HUES6 (cell line): Measurements from ENCODE around the gene FOXN3.
"Not testable (repeated sequence)": the region's sequence is repeated elsewhere in the genome, so short reads cannot be mapped to it uniquely, and the experiment has no call there.

Experiments
- H3K27ac ChIP-seq: 2 replicates; pipeline ENCODE4 v1.7.0; 2013; ENCODE audit warnings: low read depth, mild to moderate bottlenecking, low read length, inconsistent platforms
- H3K27me3 ChIP-seq: 2 replicates; pipeline ENCODE4 v1.6.1; 2013; ENCODE audit warnings: low read length; ENCODE audit not compliant: control insufficient read depth, insufficient read depth
- H3K36me3 ChIP-seq: 2 replicates; pipeline ENCODE4 v1.6.1; 2013; ENCODE audit warnings: low read length; ENCODE audit not compliant: control insufficient read depth, insufficient read depth
- H3K4me1 ChIP-seq: 2 replicates; pipeline ENCODE4 v1.6.1; 2013; ENCODE audit warnings: low read length; ENCODE audit not compliant: control insufficient read depth, insufficient read depth
- H3K4me3 ChIP-seq: 2 replicates; pipeline ENCODE4 v1.5.1; 2013; ENCODE audit warnings: low read depth, low read length
- H3K9ac ChIP-seq: one replicate; pipeline ENCODE4 v1.6.1; 2013; ENCODE audit warnings: mild to moderate bottlenecking, low read length
- H3K9me3 ChIP-seq: 2 replicates; pipeline ENCODE4 v1.6.1; 2013; ENCODE audit warnings: low read depth, low read length; ENCODE audit not compliant: control insufficient read depth, insufficient read depth

The FOXN3 gene

DNA sequence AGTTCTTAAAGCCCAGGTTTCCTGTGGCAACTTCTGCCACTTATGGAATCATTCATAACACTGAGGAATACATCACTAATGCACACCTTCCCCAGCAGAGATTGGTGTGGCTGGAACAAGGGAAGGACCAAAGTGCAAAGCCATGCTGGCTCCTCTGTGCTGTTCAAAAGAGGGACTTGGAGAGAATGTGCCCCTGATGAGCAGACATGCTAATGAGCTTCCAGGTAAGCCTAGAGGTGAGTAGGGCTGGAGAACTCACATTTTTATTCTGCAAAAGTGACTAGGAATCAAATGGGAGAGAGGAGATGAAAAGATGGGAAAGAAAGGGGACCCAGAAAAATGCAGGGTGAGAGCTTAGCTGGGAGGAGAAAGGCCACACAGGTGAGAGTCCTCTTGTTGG lies 302.9 kb downstream of the FOXN3 start:
- Histone ChIP-seq H3K9me3 (peaks cover 6% of the 10 kb centered on the region), H3K4me3 (no peak overlapping the region)

DNA sequence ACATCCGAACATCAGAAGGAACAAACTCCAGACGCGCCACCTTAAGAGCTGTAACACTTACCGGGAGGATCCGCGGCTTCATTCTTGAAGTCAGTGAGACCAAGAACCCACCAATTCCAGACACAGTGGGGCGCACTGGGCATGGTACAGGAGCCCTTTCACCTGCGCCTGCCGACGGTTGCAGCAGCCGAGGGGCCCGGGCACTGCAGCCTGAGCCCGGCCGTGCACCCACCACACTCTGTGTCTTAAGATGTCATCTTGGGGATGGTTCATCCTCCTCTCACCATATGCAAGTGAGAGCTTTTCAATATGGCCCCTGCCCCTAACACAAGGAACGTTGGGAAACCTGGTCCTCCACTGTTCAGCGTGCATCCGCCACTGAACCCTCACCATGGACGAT lies 304.3 kb downstream of the FOXN3 start:
- Histone ChIP-seq H3K27ac (no peak overlapping the region), H3K9ac (no peak overlapping the region), H3K27me3 (no peaks in the 10 kb centered on the region; the same call in 1 of the 2 replicates), H3K4me1 (no peaks in the 10 kb centered on the region), H3K36me3 (no peaks in the 10 kb centered on the region), H3K9me3 (peaks cover 6% of the 10 kb centered on the region; the same call in 1 of the 2 replicates), H3K4me3 (no peak overlapping the region)

More for the DNA sequence above, 302.9 kb downstream of the FOXN3 start:
- no peaks in the 10 kb centered on the region for H3K4me1 ChIP-seq
- H3K27ac ChIP-seq: no peak overlapping the region
- no peaks in the 10 kb centered on the region; the same call in 1 of the 2 replicates for H3K27me3 ChIP-seq
- H3K9ac ChIP-seq: no peak overlapping the region
- no peaks in the 10 kb centered on the region for H3K36me3 ChIP-seq

DNA sequence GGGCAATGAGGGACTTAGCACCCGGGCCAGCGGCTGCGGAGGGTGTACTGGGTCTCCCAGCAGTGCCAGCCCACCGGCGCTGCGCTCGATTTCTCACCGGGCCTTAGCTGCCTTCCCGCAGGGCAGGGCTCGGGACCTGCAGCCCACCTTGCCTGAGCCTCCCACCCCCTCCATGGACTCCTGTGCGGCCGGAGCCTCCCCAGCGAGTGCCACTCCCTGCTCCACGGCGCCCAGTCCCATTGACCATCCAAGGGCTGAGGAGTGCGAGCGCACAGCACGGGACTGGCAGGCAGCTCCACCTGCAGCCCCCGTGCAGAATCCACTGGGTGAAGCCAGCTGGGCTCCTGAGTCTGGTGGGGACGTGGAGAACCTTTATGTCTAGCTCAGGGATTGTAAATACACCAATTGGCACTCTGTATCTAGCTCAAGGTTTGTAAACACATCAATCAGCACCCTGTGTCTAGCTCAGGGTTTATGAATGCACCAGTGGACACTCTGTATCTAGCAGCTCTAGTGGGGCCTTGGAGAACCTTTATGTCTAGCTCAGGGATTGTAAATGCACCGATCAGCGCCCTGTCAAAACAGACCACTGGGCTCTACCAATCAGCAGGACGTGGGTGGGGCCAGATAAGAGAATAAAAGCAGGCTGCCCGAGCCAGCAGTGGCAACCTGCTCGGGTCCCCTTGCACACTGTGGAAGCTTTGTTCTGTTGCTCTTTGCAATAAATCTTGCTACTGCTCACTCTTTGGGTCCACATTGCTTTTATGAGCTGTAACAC lies 305.1 kb downstream of the FOXN3 start:
- H3K9ac ChIP-seq, H3K27ac ChIP-seq, H3K36me3 ChIP-seq, H3K9me3 ChIP-seq, H3K27me3 ChIP-seq, H3K4me1 ChIP-seq, H3K4me3 ChIP-seq: not testable (repeated sequence)

DNA sequence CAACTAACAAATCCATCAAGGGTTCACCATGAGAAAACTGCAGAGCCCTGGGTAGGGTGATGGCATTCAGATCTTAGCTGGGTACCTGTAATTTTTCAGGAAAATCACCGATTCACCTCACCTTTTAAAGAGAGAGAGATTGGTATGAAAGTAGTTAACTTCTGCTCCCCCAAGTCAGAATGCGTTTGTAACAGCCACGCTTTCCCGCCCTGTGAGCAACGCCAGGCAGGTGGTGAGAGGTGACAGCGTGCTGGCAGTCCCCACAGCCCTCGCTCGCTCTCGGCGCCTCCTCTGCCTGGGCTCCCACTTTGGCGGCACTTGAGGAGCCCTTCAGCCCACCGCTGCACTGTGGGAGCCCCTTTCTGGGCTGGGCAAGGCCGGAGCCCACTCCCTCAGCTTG lies 305.8 kb downstream of the FOXN3 start:
- H3K27me3 ChIP-seq, H3K27ac ChIP-seq, H3K9me3 ChIP-seq, H3K4me3 ChIP-seq, H3K9ac ChIP-seq, H3K4me1 ChIP-seq, H3K36me3 ChIP-seq: not testable (repeated sequence)

DNA sequence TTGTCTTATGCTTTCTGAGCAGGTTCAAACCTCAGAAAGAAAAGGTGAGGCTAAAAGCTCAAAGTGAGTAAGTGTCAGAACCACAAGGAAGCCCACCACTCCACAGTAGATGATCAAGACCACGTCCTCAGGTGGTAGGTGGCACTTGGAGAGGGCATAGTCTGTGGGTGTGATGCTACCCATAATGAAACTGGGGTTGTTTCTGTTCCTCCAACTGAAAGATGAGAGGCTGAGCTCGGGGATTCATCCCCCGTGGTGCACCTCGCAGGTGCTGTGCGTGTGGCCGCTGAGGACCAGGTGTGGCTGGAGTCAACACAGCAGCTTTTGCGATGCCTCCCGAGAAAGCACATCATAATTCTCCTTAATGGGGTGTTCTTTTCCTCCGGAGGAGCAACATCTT lies 306.9 kb downstream of the FOXN3 start:
- Histone ChIP-seq H3K4me3 (no peak overlapping the region), H3K27me3 (no peaks in the 10 kb centered on the region; the same call in 1 of the 2 replicates), H3K9ac (no peak overlapping the region), H3K9me3 (peaks cover 8% of the 10 kb centered on the region; the same call in 1 of the 2 replicates), H3K4me1 (no peaks in the 10 kb centered on the region), H3K27ac (no peak overlapping the region), H3K36me3 (no peaks in the 10 kb centered on the region)

DNA sequence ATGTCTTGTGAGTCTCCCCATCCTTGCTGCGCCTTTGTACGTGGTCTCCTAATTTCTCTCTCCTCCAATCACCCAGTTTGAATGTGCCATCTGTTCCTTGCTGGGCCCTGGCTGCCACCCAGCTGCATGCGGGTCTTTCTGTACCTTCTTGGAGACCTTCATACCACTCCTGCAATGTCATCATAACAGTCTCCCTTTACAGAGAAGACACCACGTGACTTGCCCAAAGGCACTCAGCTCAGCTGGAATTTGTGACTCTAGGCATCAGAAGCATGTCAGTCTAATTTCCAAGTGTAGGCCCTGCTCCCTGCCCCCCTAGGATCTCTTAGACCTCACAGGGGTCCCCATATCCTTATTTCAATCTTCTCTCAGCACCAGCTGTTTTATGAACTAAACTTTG lies 308.4 kb downstream of the FOXN3 start:
- no peak overlapping the region for H3K4me3 ChIP-seq
- H3K4me1 ChIP-seq: no peaks in the 10 kb centered on the region
- no peaks in the 10 kb centered on the region for H3K36me3 ChIP-seq
- H3K9ac ChIP-seq: no peak overlapping the region
- H3K27ac ChIP-seq: no peak overlapping the region
- H3K27me3 ChIP-seq: no peaks in the 10 kb centered on the region; the same call in 1 of the 2 replicates
- H3K9me3 ChIP-seq: peaks cover 19% of the 10 kb centered on the region; the same call in 1 of the 2 replicates

DNA sequence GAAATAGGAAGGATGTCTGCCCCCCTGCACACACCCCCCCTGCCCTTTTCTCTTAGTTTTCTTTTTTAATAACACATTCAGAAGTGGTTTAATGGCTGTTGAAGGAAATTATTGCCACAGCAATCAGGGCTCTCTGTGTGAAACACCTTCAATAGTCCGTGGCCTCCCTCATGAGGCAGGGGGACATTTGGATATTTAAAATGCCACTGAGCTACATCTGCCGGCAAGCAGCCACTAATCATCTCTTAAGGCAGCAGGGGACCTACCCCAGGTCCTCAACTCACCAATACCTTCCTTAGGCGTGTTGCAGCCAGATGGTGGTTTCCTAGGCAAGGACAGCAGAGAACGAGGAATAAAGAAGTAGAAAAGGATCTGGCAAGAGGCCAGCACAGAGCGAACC lies 309.4 kb downstream of the FOXN3 start:
- peaks cover 19% of the 10 kb centered on the region; the same call in 1 of the 2 replicates for H3K9me3 ChIP-seq
- H3K4me1 ChIP-seq: no peaks in the 10 kb centered on the region
- H3K27me3 ChIP-seq: no peaks in the 10 kb centered on the region; the same call in 1 of the 2 replicates
- H3K4me3 ChIP-seq: no peak overlapping the region
- no peak overlapping the region for H3K27ac ChIP-seq
- no peak overlapping the region for H3K9ac ChIP-seq
- no peaks in the 10 kb centered on the region for H3K36me3 ChIP-seq
